Measurements from ENCODE around the gene RGS7.

Gene RGS7

DNA sequence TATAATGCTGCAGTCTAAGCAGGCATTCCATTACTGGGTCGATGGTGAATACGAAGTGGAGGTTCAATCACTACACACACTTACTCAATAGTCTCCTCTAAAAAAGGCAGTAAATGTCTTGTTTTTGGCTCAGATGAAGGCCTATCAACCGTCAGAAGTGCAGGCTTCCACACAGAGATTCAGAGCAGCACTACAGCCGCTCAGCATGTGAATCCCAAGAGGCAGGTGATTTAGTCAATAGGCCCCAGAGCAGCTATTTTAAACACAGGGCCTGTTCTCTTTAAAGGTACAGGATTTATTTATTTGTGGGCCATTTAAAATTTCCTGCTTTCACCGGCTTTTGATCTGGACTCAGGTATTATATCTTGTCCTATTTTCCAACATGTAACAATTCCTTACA, 293.7 kb downstream of the RGS7 start:
- no peak for DNase-seq (ENCODE audit: extremely low read depth, low read depth)
- TF ChIP-seq, protein P1, sequence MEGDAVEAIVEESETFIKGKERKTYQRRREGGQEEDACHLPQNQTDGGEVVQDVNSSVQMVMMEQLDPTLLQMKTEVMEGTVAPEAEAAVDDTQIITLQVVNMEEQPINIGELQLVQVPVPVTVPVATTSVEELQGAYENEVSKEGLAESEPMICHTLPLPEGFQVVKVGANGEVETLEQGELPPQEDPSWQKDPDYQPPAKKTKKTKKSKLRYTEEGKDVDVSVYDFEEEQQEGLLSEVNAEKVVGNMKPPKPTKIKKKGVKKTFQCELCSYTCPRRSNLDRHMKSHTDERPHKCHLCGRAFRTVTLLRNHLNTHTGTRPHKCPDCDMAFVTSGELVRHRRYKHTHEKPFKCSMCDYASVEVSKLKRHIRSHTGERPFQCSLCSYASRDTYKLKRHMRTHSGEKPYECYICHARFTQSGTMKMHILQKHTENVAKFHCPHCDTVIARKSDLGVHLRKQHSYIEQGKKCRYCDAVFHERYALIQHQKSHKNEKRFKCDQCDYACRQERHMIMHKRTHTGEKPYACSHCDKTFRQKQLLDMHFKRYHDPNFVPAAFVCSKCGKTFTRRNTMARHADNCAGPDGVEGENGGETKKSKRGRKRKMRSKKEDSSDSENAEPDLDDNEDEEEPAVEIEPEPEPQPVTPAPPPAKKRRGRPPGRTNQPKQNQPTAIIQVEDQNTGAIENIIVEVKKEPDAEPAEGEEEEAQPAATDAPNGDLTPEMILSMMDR (IDR thresholded peaks at IDR 0.05; ENCODE audit: low read depth, low read length), result no peak

DNA sequence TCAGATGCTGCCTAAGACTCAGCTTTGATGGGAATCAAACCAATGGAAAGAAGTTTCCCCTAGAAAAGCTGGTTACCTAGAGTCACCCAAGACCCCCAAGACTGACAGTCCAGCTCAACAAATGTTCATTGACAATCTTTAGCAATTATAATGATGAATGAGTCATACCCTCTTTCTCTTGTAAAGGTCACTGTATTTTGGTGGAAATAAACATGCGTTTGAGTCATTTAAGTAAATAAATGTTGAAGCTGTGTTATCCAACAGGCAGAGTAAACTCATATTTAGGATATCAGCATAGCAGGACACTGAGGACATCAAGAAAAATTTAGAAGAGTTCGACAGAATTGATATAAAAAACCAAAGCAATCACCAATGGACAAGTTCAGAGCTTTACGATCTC, 295.9 kb downstream of the RGS7 start:
- TF ChIP-seq, protein P1 (IDR thresholded peaks at IDR 0.05; ENCODE audit: low read depth, low read length), result no peak

DNA sequence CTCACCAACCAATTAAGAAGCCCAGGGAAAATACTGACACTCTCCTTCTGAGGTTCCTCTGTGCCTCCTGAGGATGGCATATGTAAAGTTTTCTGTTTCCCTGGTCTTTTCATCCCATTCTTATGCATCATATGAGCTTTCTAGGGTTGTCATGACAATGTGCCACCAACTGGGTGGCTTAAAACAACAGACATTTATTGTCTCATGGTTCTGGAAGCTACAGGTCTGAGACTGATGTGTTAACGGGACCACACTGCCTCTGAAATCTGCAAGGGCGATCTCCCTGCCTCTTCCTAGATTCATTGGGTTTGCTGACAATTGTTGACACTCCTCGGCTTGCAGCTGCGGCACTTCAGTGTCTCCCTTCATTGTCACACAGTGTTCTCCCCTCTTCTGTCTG, 308.4 kb downstream of the RGS7 start:
- TF ChIP-seq, protein P1 (IDR thresholded peaks at IDR 0.05; ENCODE audit: low read depth, low read length), result no peak
- DNase-seq (ENCODE audit: extremely low read depth, low read depth), result no peak

More for the DNA sequence above, 295.9 kb downstream of the RGS7 start:
- DNase-seq (ENCODE audit: extremely low read depth, low read depth), result no peak

DNA sequence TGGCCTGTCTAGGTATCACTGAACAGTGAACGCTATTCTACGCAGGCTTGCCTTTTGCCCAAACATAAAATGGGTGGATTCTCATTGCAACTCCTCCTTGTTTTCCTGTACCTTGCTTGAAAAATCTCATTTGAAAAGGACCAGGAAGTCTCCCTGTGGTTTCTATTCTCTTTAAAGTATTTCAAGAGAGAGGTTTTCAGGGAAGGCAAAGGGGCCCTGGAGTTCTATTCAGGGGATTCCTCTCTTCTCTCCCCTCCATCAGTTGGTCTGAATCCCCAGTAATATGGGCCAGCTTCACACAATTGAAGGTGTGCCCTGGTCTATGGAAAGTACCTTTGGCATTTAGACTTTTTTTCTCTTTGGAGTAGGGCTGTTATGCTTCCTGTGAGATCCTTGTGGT, 311.3 kb downstream of the RGS7 start:
- no peak for DNase-seq (ENCODE audit: extremely low read depth, low read depth)

DNA sequence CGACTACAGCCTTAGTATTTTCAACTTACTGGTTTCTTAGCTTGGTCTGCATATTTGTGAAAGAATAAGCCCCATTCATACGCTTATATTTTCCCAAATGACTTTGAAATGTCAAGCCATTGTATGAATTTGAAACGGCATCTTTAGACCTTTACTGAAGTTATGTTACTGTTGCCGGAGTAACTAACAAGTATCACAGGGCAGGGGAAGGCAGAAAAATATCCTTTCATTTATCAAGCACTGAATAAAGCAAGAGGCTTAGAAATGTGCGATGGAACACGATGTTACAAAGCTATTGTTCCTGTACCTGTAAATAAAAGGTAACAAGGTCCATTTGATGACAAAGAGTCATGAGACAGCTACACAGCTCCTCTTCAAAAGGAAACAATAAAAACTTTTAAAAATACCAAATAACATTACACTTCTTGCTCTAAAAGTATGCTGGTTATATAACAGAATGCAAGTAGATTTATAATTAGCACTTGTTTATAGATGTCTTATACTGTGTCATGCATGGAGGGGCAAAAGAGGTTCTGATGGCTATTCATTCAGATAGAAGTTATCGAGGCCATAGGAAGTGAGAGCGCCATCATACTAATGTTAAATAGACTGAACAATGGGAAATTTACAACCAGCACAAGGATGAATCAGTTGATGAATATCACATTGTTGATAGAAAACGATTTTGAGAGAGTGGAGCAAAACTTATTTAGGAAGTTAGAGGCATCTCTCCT, 322.6 kb downstream of the RGS7 start:
- DNase-seq (ENCODE audit: extremely low read depth, low read depth), result no peak
- TF ChIP-seq, protein P1 (IDR thresholded peaks at IDR 0.05; ENCODE audit: low read depth, low read length), result no peak

More for the DNA sequence above, 311.3 kb downstream of the RGS7 start:
- TF ChIP-seq, protein P1 (IDR thresholded peaks at IDR 0.05; ENCODE audit: low read depth, low read length), result no peak

DNA sequence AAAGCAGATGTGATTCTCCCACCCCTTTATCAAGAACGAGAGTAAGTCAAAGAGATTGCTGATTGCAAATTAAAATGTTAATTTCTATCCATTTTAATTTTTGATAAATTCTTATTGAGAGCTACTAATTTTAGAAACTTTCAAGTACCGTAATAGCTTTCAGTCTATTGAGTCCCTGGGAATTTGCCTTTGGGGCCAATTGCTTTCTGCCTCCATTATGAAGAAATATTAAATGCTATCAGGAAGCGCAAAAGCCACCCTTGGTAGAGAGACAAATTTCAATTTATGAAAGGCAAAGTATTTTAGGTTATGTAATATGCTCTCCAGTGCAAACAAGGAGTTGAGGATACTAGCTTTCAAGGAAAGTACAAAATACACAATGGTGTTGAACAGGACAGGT, 332.2 kb downstream of the RGS7 start:
- TF ChIP-seq, protein P1 (IDR thresholded peaks at IDR 0.05; ENCODE audit: low read depth, low read length), result no peak
- no peak for DNase-seq (ENCODE audit: extremely low read depth, low read depth)

DNA sequence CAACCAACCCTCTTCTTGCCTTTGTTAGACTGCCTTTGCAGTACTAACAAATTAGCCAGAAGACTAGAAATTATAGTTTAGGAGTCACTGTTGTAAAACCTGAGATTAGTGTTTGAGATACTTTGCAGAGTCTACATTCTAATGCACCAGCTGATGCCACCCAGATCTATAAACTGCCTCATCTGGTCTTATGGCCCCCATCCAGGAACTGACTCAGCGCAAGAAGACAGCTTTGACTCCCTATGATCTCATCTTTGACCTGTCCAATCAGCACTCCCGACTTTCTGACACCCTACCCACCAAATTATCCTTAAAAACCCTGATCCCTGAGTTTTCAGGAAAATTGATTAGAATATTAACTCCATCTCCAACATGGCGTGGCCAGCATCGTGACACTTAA, 334.6 kb downstream of the RGS7 start:
- TF ChIP-seq, protein P1 (IDR thresholded peaks at IDR 0.05; ENCODE audit: low read depth, low read length), result no peak
- DNase-seq (ENCODE audit: extremely low read depth, low read depth), result no peak
